Amniotic stem cell (primary cell): ENCODE measurements around the gene GPR61.

ENCODE experiments used
- DNase-seq: peaks from one replicate; lab custom pipeline; 2025; lab: John Stamatoyannopoulos, UW

The GPR61 gene

GRCh38 chr1:109535971-109536491 is 3.6 kb upstream of the GPR61 start:
- no peak for DNase-seq

DNA sequence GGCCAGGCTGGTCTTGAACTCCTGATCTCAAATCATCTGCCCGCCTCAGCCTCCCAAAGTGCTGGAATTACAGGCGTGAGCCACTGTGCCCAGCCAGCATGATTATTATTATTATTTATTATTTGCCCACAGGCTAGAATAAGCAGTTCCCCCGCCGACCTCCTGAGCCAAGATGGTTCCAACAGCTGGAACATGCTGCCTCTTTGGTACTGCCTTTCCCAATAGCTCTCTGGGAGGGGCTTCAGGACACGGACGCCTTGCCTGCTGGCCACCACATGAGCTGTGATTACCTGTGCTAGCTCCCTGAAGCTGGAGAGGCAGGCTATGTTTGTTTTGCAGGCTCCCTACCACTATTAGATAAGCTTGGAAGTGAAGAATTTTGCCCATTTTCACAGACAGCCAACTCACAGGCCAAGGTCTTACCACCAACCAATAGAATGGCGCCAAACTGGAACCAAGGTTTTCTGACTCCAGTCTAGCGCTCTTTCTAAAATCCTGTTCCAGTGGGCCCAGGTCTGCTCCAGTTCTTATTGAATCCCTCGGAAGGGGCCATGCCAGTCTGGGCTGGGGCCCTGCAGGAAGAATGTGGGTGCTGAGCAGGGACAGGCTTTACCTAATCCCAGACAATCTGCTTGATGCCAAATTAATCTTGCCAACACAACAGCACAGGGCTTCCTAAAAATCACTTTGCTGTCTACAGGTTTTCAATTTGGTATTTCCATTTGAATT is 2.1 kb upstream of the GPR61 start:
- DNase-seq: no peak

DNA sequence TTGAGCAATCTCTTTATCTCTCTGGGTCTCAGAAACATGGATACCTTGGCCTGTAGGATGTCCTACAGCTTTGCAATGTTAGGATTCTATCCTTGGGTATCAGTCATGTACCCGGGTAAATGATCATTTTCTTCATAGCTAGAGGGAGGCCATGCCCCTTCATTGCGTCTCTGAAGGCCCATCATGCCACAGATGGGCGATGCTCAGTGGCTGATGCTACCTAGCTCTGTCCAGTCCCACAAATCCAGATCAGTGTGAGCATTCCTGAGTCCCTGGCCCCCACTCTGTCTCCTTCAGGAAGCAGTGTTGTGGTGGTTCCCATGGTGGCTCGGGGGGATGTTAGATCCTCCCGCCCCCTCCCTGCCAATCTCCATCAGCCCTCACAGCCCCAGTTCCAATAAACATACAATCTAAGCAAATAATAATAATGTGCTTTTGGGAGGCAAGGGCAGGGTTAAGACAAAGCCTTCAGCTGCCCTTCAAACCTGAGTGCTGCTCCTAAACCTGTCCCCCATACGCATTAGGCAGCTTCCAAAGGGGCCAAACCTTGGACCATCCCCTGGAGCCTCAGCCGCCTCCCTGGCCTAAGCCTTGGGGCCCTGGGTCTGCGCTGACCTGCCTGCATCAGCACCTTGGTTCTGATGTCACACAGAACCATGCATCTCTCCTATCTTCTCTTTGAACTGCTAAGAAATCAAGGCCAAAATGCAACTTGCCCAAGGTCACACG is 681 bp upstream of the GPR61 start:
- no peak for DNase-seq

GRCh38 chr1:109541102-109541501 is 1.4 kb downstream of the GPR61 start:
- no peak for DNase-seq

GRCh38 chr1:109542657-109543056 is 3.0 kb downstream of the GPR61 start:
- no peak for DNase-seq

DNA sequence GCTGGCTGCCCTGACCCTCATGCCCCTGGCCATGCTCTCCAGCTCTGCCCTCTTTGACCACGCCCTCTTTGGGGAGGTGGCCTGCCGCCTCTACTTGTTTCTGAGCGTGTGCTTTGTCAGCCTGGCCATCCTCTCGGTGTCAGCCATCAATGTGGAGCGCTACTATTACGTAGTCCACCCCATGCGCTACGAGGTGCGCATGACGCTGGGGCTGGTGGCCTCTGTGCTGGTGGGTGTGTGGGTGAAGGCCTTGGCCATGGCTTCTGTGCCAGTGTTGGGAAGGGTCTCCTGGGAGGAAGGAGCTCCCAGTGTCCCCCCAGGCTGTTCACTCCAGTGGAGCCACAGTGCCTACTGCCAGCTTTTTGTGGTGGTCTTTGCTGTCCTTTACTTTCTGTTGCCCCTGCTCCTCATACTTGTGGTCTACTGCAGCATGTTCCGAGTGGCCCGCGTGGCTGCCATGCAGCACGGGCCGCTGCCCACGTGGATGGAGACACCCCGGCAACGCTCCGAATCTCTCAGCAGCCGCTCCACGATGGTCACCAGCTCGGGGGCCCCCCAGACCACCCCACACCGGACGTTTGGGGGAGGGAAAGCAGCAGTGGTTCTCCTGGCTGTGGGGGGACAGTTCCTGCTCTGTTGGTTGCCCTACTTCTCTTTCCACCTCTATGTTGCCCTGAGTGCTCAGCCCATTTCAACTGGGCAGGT is 3.8 kb downstream of the GPR61 start:
- no peak for DNase-seq

GRCh38 chr1:109543988-109544735 is 4.5 kb downstream of the GPR61 start:
- DNase-seq: no peak

DNA sequence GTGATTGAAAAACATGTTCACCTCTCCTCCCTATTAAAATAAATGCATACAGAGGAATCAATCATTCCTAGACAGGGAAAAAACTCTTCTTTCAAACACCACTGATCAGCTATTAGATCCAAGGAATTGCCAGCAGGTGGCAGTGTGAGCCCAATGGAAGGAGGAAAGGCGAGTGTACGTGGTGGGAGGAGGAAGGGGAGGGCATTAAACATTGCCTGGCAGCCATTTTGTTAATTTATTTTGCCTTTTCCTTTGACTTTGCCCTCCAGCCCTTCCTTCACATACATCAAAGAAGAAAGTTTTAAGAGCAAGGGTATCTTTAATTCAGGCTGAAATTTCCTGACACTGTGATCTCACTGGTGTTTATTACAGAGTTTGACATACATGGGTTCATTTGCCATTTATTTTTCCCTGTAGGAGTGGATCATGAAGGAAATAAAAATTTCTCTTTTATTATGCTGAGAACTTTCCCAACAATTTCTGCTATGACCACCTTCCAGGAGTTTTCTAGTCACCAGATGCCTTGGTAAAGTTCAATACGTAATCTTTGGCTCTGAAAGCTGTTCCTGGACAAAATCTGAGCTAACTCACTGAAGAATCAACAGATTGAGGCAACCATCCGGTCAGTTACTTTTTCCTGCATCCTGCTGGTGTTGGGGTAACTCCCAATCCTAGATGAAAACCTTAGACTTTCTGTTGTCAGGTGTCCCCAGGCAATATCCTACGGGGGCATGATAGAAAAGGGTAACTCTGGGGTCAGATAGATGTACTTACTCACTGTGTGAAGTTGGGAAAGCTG is 6.8 kb downstream of the GPR61 start:
- peak; percentile 86 for DNase-seq

DNA sequence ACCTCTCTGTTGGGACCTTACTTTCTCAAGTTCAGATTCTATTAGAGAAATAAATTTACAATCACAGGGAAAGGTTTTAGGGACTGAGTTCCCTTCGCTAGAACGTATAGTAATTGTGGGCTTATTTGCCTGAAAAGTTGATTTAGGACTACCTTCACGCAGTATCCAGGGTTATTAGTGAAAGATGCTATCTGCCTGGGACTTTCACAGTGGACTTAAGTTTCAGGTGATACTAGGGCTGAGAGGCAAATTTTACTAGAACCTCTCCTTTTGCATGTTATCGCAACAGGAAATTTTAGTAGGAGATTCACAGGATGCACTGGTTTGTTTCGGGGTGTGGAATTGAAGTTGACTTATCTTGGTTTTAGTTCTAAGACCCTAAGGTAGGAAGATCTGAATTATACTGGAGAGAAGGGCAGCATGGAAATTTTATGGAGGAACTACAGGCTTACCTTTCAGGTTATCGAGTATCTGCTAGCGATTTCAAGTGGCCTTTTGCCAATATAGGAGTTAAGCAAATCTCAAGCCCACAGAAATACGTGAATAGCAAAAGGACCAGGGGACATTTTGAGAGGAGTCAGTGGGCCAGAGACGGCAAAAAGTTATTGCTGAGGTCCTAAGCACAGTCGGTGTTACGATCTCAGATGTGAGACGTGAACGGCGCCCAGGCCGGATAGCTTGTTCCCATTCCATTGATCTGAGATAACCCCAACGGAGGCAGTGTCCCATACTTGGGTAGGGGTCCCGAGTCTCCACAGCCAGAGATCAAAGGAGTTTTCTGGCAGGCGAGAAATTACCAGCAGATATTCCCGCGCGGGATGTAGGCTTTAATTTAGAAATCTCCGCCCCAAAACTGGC is 8.0 kb downstream of the GPR61 start:
- no peak for DNase-seq

DNA sequence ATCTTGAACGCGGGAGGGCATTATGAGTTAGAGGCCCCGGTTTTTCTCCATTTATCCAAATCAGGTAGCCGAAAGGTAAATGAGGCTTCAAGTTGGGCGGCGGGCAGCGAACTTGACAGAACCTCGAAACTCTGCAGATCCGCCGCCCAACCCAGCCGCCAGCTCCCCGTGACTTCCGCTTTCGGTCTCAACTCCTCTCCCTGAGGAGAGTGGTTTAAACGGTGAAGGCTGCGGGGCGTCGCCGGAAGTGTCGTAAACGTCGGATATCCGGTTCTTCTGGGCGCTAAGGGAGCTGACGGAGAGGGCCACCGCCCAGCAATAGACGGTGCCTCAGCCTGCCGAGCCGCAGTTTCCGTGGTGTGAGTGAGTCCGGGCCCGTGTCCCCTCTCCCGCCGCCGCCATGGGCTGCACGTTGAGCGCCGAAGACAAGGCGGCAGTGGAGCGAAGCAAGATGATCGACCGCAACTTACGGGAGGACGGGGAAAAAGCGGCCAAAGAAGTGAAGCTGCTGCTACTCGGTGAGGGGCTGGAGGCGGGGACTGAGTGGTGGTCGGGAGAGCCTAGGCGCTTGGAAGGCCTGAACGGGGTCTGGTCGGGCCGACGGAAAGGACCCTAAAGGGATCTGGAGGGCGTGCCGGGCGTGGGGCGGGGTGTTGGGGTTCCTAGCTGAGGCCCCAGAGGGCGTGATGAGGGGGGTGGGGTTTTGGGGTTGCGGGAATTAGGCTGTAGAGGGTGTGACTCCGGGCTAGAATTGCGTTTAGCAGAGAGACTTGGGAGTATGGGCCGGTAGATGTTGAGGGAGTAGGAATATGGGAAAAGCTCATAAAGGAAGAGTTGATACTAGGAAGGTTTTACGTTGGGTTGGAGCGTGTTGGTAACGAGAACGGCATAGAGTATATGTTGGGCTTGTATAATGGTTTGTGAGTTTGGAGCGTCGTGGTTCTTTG is 8.9 kb downstream of the GPR61 start, which contains the start of gene GNAI3:
TSS of gene GNAI3 (plus strand) at position 295 of the 947 bp plus-strand sequence. CDS start at position 401, 106 bp downstream.
- DNase-seq: peak; percentile 92

- no peak for DNase-seq
Observed at GRCh38 chr1:109556563-109556962, 16.9 kb downstream of the GPR61 start.

DNA sequence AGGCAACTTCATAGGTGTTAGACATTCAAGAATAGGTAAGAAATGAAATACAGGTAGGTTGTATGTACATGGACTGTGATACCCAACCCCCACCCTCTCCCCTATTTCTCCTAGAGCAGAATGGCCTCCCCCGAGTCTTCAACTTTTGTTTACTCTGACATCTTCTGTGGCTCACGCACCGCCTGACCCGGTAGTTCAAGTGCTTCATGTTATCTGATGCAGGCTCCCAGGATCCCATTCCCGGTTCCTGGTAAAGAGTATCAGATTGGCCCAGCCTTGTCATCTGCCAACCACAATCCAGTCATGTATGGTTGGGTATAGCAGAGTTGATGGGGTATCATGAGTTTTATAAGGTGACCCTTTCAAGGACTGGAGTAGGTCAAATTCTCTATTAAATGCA is 17.8 kb downstream of the GPR61 start:
- no peak for DNase-seq

- no peak for DNase-seq
Observed at GRCh38 chr1:109559995-109560394, 20.3 kb downstream of the GPR61 start.

DNA sequence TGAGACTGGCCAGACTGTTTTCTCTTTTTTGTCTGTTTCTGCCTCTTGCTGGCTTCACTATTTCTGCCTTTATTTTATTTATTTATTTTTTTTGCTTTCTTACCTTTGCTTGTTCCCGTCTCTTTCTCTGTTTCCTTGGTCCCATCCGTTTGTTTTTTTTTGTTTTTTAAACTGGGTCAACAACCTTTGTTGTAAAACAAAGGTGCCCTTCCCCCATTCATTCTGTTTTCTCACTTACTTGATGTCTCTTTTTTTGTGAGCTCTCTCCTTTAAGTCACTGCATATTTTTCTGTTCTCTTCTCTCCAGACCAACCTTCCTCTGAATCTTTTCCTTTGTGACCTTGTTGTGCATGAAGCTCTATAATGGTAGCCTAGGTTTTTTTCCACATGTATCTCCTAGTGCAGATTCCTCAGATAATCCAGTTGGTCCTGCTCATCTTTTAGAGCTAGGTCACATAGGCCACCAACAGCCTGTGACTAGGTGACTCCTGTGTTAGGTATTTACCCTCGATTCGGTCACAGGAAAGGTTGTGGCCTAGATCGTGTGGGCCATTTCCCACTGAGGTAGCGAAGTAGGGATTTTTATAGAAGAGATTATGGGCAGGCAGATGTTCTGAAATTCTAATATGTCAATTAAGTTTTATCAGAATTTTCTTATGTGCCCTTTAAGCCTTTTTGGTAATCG is 24.7 kb downstream of the GPR61 start:
- no peak for DNase-seq

DNA sequence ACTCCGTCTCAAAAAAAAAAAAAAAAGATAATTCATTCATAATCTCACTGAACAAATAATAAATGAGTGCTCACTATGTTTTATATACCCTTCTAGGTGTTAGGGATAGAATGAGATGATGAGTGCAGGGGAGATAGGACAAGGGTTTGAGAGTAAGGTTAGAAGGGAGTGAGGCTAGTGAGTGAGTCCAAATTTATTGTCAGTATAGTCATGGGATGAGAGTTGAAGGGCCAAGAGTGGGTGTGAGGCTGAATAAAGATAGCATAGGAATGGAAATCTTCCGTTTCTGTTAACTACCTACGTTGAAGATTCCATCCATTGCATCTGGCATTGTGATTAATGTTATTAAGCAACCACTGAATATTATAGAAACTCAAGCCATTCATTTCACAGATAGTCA is 25.6 kb downstream of the GPR61 start:
- no peak for DNase-seq

DNA sequence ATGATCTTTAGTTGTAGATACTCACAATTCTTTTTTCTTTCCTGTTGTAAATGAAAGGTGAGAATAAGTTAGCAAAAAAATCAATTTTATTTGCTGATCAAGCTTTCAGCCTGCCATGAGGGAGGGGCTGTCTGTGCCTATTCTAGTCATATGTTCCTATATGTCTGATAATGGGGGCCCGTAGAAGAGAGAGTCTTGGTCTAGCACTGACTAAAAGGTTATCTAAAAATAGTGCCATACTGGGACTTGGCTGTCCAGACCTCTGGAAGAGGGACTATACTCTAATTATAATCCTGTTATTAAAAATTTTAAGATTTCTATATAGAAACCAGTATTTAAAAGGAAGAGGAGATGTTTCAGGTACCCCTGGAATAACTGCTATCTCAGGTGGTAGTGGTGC is 27.3 kb downstream of the GPR61 start:
- no peak for DNase-seq

DNA sequence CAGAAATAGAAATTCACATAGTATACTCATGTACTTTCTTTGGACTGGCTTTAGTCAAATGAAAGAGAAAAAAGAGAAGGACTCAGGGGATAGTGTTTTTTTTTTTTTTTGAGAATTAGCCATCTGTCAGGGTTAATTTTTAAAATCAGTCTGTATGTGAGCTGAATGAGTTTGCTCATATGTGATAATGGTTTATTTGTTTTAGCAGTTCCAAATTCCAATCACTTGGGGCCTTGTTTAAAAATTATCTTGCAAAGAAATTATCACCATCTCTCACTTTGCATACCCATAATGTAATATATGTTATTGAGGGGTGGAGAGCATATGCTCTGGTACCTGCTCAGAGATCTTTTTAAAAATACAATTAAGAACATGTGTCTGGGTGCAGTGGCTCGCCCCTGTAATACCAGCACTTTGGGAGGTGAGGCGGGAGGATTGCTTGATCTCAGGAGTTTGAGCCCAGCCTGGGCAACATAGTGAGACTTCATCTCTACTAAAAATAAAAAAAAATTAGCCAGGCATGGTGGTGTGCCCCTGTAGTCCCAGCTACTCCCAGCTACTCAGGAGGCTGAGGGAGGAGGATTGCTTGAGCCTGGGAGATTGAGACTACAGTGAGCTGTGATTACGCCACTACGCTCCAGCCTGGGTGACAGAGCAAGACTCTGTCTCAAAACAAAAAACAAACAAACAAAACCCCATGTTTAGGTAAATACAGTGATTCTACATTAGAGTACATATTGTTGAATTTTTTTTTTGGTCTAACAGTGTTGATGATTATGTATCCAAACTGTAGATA is 28.4 kb downstream of the GPR61 start:
- no peak for DNase-seq

- DNase-seq: no peak
Observed at GRCh38 chr1:109569323-109569722, 29.7 kb downstream of the GPR61 start.
